ENCODE measurements around the gene PAOX. TPM values are rescaled to one million over a fixed set of nuclear protein-coding genes. Genes with fewer than 3 reads are reported as not detected.

Gene PAOX
- total and polyA plus RNA-seq, 2 of the 4 experiments (the other 2 are of a cell fraction) = 3.8 to 4.5 TPM

- Histone ChIP-seq H4K8ac (ENCODE audit: low read depth in 2 of 2, low read length in 2 of 2) (no peak overlapping the region), H2AK5ac (ENCODE audit: low read depth, low read length) (no peak overlapping the region), H3K56ac (ENCODE audit: extremely low read depth, insufficient read depth, low read length) (no peak overlapping the region), H2BK5ac (ENCODE audit: low read depth, low read length, poor library complexity, severe bottlenecking) (no peak overlapping the region), H3K4me3 (ENCODE audit: insufficient read depth, low read depth, low read length) (no peak overlapping the region), H4K5ac (ENCODE audit: low read depth, low read length) (no peak overlapping the region), H2BK120ac (ENCODE audit: low read depth, low read length) (no peak overlapping the region), H2BK20ac (ENCODE audit: low read depth, low read length) (no peak overlapping the region), H3K18ac (ENCODE audit: low read depth, low read length) (no peak overlapping the region), H3K14ac (replicated peaks; ENCODE audit: low read depth, low read length) (no peak overlapping the region), H2AFZ (replicated peaks; ENCODE audit: low read length, poor library complexity) (no peak overlapping the region), H2BK15ac (ENCODE audit: low read depth, low read length) (no peak overlapping the region), H4K20me1 (ENCODE audit: insufficient read depth, low read length) (peaks cover 8% of the 10 kb centered on the region), H3K23ac (ENCODE audit: low read depth, low read length) (no peak overlapping the region), H3K79me1 (ENCODE audit: low read depth in 1 of 2, low read length in 2 of 2) (peaks cover 24 to 45% of the 10 kb centered on the region in 2 experiments), H3K27me3 (ENCODE audit: control insufficient read depth, insufficient read depth, low read length) (no peaks in the 10 kb centered on the region), H3K9ac (ENCODE audit: low read depth, low read length) (no peak overlapping the region), H3K4me1 (ENCODE audit: control insufficient read depth, insufficient read depth, low read length) (peaks cover 4% of the 10 kb centered on the region; the same call in 1 of the 2 replicates), H3K4ac (ENCODE audit: low read depth, low read length) (0 out of 2 replicates have a peak overlapping the region, but pooled peaks have one; percentile 1), H3K9me3 (ENCODE audit: control insufficient read depth, insufficient read depth, low read length) (no peaks in the 10 kb centered on the region), H3K36me3 (ENCODE audit: control insufficient read depth, insufficient read depth, low read length) (peaks cover 44% of the 10 kb centered on the region), H3K27ac (ENCODE audit: insufficient read depth, low read length) (no peak overlapping the region), H2AK9ac (replicated peaks; ENCODE audit: low read depth, low read length, poor library complexity) (no peak overlapping the region), H3K9me1 (ENCODE audit: insufficient read depth, low read length) (peaks cover 6% of the 10 kb centered on the region; the same call in 1 of the 2 replicates), H3K4me2 (ENCODE audit: low read depth, low read length) (peak overlapping the region; percentile 20; the same call in 1 of the 2 replicates), H4K91ac (ENCODE audit: insufficient read depth, low read depth, low read length) (no peak overlapping the region)
- intact Hi-C loops (cut with micrococcal nuclease) (no loop called here), dilution Hi-C loops (cut with HindIII; ENCODE audit: low sequenced_read_pairs, unreplicated experiment) (no loop called here), in situ Hi-C loops (cut with MboI; ENCODE audit: low sequenced_read_pairs) (no loop called here)
- WGBS, 2 experiments (ENCODE audit: extremely low coverage in 2 of 2, insufficient read length in 1 of 2) = 0% methylated on average over 1 of the region's 2 CpGs; no CpG with 5 or more reads in 1 of the 2 experiments
- ChIA-PET CTCF (no interaction called here), POLR2A (ENCODE audit: unreplicated experiment) (no interaction called here)
- BruUV-seq (replicated peaks) = no TSS peak
- ATAC-seq (ENCODE audit: low read depth) (peak; percentile 63), DNase-seq (no peak)
- TF ChIP-seq RCOR1 (IDR thresholded peaks at IDR 0.05; ENCODE audit: insufficient replicate concordance, low read length) (no peak), FOS (IDR thresholded peaks at IDR 0.05; ENCODE audit: low read depth, low read length) (no peak), SMC3 (IDR thresholded peaks at IDR 0.05; ENCODE audit: low read depth, low read length) (no peak), CEBPB (IDR thresholded peaks at IDR 0.05; ENCODE audit: low read depth, low read length) (no peak), MAZ (IDR thresholded peaks at IDR 0.05; ENCODE audit: borderline replicate concordance, low read depth, low read length) (no peak), USF2 (IDR thresholded peaks at IDR 0.05; ENCODE audit: low read depth, low read length) (no peak), RAD21 (IDR thresholded peaks at IDR 0.05; ENCODE audit: low read length) (no peak), ELK1 (IDR thresholded peaks at IDR 0.05; ENCODE audit: borderline replicate concordance, low read depth, low read length) (no peak)
These were observed 26.2 kb downstream of the PAOX start for GRCh38 chr10:133405272-133405671.
